Measurements from ENCODE around the gene GNAI1. TPM values are rescaled to one million over a fixed set of nuclear protein-coding genes. Genes with fewer than 3 reads are reported as not detected.
A peak's percentile ranks its signal among the peaks of the same experiment; 100 is the strongest.

The GNAI1 gene
- total RNA-seq, 2 experiments from 2014 or later, result 1.1 TPM; not detected in 1

DNA sequence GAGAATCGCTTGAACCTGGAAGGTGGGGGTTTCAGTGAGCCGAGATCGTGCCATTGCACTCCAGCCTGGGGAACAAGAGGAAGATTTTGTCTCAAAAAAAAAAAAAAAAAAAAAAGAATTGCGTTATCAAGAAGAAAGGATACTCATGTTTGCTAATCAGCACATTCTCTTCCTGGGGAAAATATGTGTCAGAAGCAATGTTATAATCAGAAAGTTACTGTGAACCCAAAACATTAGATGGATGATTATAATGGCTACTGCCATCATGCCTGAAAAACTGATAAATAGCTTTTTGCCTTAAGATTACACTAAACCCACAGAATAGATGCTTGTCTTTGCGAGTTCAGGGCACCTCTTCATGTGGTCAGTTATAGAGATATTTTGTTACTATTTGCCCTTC lies 24.3 kb upstream of the GNAI1 start:
- no peak for DNase-seq
- Mint-ChIP-seq H3K4me1 (peaks cover 4% of the 10 kb centered on the region), H3K27ac (no peak overlapping the region), H3K4me3 (no peak overlapping the region), H3K36me3 (no peaks in the 10 kb centered on the region), H3K27me3 (no peaks in the 10 kb centered on the region), H3K9me3 (ENCODE audit: low read depth) (no peaks in the 10 kb centered on the region)
- CTCF ChIA-PET, result interaction anchor here (0.7 kb wide), 1 partner anchor 405 kb away, joined by 3 read pairs; no protein-coding TSS in a partner anchor
- ATAC-seq, result no peak

DNA sequence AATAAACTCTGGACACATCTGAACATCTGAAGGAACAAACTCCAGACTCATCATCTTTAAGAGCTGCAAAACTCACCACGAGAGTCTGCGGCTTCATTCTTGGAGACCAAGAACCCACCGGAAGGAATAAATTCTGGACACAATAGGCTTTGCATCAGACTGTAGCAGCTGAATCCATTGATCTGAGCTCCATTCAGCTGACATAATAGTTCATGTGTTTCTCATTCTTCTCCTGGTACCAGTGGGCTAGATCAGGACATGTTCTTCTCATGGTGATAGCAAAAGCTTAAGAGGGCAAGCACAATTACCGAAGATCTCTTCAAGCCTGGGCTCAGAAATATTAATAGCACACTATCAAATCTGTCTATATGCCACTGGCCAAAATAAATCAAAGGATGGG lies 20.5 kb upstream of the GNAI1 start:
- DNase-seq (no peak), ATAC-seq (no peak)
- Mint-ChIP-seq H3K27ac (no peak overlapping the region), H3K4me3 (no peak overlapping the region), H3K36me3 (no peaks in the 10 kb centered on the region), H3K9me3 (ENCODE audit: low read depth) (no peaks in the 10 kb centered on the region), H3K27me3 (no peaks in the 10 kb centered on the region), H3K4me1 (no peaks in the 10 kb centered on the region)
- CTCF ChIA-PET, result no interaction called here

DNA sequence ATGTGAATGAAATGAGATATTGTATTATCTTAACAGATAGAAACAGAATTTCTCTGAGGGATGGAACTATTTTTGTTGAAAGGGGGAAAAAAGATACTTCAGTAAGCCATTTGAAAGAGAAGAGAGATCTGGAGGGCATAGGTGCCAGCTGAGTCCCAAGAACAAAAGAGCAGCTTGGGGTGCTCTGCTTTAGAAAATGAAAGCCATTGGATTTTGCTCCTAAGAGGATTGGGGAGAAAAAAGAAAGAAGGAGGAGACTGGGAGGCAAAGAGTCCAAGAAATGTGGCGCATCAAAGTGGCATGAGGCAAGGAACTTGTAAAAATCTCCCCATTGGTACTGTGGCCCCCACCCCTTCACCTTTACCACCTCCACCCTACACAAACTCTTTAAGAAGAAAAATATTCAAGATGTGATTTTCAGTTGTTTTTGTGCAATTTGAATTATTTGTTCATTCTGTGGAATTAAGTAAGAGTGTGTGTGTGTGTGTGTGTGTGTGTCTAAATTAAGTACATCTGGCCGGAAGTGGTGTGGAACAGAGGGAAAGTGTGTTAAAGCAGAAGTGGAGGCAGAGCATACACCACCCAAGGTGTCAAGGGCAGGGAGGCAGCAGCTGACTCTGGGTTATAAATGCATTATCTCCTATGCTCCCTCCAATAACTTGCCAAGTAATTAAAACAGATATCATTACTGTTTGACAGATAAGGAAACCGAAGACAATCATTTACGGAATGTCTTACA lies 9.9 kb upstream of the GNAI1 start:
- H3K4me1 Mint-ChIP-seq, result no peaks in the 10 kb centered on the region
- DNase-seq (no peak), ATAC-seq (no peak)
- H3K36me3 Mint-ChIP-seq, result no peaks in the 10 kb centered on the region
- CTCF ChIA-PET, result no interaction called here
- no peak overlapping the region for H3K4me3 Mint-ChIP-seq
- no peaks in the 10 kb centered on the region for H3K27me3 Mint-ChIP-seq
- H3K27ac Mint-ChIP-seq, result no peak overlapping the region
- no peaks in the 10 kb centered on the region for H3K9me3 Mint-ChIP-seq (ENCODE audit: low read depth)

DNA sequence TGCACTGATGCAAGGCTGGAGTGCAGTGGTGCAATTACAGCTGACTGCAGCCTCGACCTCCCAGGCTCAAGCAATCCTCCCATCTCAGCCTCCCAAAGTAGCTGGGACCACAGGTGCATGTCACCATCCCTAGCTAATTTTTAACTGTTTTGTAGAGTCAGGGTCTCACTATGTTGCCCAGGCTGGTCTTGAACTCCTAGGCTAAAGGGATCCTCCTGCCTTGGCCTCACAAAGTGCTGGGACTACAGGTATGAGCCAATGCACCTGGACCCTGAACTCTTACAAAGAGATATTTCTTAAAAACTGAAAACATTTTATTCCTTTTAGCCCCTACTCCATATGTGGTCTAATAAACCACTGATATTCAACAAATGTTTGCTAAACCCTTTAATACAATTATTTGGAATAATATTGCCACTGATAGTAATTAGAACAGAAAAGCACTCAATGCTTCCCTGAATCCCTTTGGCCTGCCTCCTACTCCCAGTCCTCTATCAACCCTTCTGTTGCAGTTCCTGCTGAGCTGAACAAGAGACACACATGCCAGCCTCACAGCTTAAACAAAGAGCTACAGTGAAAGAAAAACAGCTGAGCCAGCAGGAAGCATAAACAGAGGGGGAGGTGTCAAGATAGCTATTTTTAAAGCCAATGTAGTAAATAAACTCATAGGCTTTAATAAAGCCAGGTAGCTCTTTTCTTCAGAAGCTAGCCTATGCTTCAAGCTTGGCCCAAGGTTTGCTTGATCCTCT lies 7.0 kb upstream of the GNAI1 start:
- H3K27ac Mint-ChIP-seq, result no peak overlapping the region
- ATAC-seq, result no peak
- H3K27me3 Mint-ChIP-seq, result no peaks in the 10 kb centered on the region
- DNase-seq, result no peak
- H3K36me3 Mint-ChIP-seq, result no peaks in the 10 kb centered on the region
- CTCF ChIA-PET, result no interaction called here
- no peak overlapping the region for H3K4me3 Mint-ChIP-seq
- no peaks in the 10 kb centered on the region for H3K9me3 Mint-ChIP-seq (ENCODE audit: low read depth)
- no peaks in the 10 kb centered on the region for H3K4me1 Mint-ChIP-seq

DNA sequence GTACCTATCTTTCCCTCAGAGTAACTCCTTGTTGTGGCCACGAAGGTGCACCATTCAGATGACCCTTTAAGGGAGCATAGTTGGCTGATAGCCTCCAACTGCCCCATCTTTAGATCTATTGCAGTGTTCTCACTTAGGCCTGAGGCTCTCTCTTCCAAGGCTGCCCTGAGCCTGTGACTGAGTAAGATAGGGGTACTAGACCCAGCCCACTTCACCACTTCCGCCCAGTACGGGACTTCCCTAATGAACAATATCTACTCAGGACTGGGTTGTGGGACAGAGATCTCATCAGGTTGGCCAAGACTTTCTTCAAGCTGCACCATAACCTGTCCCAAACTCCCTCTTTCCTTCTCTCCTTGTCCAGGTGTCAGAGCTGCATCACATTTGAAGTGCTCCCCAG lies 5.7 kb upstream of the GNAI1 start:
- H3K4me3 Mint-ChIP-seq, result no peak overlapping the region
- no peak for ATAC-seq
- H3K27ac Mint-ChIP-seq, result no peak overlapping the region
- CTCF ChIA-PET, result no interaction called here
- no peaks in the 10 kb centered on the region for H3K4me1 Mint-ChIP-seq
- no peaks in the 10 kb centered on the region for H3K9me3 Mint-ChIP-seq (ENCODE audit: low read depth)
- peaks cover 1% of the 10 kb centered on the region for H3K36me3 Mint-ChIP-seq
- DNase-seq, result no peak
- peaks cover 11% of the 10 kb centered on the region for H3K27me3 Mint-ChIP-seq

DNA sequence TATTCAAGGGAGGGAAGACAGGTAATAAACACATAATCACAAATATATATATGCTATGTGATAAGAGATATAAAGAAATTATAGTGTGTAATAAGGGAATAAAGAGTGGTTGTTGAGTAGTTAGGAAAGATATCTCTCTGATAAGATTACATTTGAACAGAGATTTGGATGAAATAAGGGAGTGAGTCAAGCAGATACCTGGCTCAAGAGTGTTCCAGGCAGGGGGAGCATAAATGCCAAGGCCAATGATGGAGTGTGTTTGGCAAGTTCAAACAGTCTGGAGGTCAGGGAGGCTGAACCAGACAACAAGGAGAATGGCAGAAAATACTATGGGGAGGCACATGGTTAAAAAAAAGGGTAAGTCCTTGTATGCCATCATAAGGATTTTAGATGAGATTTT lies 4.8 kb upstream of the GNAI1 start:
- Mint-ChIP-seq H3K9me3 (ENCODE audit: low read depth) (no peaks in the 10 kb centered on the region), H3K27me3 (peaks cover 16% of the 10 kb centered on the region), H3K27ac (no peak overlapping the region), H3K4me3 (no peak overlapping the region), H3K4me1 (no peaks in the 10 kb centered on the region), H3K36me3 (peaks cover 4% of the 10 kb centered on the region)
- CTCF ChIA-PET, result no interaction called here
- DNase-seq, result no peak
- no peak for ATAC-seq

DNA sequence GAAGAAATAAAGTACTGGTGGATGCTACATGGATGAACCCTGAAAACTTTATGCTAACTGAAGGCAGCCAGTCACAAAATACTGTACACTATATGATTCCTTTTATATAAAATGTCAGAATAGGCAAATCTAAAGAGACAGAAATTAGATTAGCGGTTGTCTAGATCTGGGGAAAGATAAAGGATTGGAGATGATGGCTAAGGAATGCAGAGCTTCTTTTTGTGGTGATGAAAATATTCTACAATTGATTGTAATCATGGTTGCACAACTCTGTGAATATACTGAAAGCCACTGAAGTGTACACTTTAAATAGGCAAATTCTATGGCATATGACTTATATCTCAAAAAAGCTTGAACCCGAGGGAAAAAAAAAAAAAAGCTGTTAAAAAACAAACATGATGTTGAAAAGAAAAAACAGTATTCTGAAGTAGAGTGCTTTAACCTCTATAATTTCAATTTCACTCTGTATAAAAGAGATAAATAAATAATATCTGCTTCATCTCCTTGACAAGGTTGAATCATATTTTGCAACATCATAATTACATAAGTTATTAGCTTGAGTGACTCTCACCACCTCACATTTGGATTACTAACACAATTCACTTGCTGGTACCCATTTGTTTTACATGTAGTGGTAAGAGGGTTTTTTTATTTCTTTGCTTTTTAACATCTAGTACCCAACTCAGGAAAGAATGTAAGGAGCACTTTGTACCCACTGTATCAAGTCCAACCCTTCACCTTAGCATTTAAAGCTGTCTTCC lies 2.8 kb upstream of the GNAI1 start:
- Mint-ChIP-seq H3K27me3 (peaks cover 30% of the 10 kb centered on the region), H3K27ac (no peak overlapping the region), H3K36me3 (peaks cover 4% of the 10 kb centered on the region), H3K9me3 (ENCODE audit: low read depth) (peaks cover 2% of the 10 kb centered on the region), H3K4me3 (no peak overlapping the region), H3K4me1 (peaks cover 5% of the 10 kb centered on the region)
- DNase-seq (no peak), ATAC-seq (no peak)
- CTCF ChIA-PET, result no interaction called here

DNA sequence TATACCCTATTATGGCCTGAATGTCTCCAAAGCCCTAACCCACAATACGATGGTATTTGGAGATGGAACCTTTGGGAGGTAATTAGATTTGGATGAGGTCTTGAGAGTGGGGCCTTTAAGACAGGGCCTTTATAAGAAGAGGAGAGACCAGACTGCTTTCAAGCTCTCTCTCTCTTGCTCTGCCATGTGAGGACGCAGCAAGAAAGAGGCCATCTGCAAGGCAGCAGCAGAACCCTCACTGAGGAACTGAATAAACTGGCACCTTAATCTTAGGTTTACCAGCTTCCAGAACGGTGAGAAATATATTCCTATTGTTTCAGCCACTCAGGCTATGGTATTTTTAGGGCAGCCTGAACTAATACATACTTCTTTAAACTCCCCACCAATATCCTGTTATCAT lies 2.0 kb upstream of the GNAI1 start:
- ATAC-seq (no peak), DNase-seq (no peak)
- CTCF ChIA-PET, result no interaction called here
- Mint-ChIP-seq H3K36me3 (peaks cover 4% of the 10 kb centered on the region), H3K4me3 (no peak overlapping the region), H3K27ac (no peak overlapping the region), H3K4me1 (peaks cover 5% of the 10 kb centered on the region), H3K27me3 (peaks cover 33% of the 10 kb centered on the region), H3K9me3 (ENCODE audit: low read depth) (peaks cover 2% of the 10 kb centered on the region)

DNA sequence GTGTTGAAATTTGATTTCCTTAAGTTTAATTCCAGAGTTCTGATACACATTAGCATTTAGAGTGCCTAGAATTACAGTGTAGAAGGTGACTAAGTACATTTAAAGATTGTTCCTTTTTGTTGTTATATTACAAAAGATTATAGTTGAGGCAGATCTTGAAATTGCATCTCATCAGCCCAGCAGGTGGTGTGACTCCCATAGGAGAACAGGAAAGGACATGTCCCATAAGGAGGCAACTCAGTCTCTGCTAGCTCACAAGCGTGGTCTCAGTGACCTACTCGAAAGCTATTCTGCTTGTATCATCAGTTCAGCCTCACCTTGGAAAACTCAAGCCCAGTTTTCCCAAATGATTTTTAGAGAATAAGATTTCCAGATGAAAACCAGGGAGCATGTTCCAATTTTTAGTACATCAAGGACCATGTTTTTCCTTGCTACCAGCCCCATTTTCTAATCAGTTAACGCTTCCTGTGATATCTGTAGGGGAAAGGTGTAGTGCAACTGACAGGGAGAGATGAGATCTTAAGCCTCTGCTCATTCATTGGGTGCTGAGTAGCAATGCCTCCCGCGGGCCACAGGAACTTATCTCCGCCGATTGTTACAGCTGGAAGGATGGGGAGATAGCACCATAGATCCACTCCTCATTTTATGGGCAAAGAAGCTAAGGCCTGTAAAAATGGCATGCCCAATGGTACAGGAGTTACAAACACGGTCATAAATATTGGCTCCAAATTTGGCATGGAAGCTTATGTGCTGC lies 1.1 kb upstream of the GNAI1 start:
- Mint-ChIP-seq H3K4me3 (peak overlapping the region; percentile 11), H3K36me3 (peaks cover 4% of the 10 kb centered on the region), H3K4me1 (peaks cover 5% of the 10 kb centered on the region), H3K27ac (peak overlapping the region; percentile 47), H3K27me3 (peaks cover 36% of the 10 kb centered on the region), H3K9me3 (ENCODE audit: low read depth) (peaks cover 2% of the 10 kb centered on the region)
- DNase-seq (no peak), ATAC-seq (no peak)
- CTCF ChIA-PET, result no interaction called here

DNA sequence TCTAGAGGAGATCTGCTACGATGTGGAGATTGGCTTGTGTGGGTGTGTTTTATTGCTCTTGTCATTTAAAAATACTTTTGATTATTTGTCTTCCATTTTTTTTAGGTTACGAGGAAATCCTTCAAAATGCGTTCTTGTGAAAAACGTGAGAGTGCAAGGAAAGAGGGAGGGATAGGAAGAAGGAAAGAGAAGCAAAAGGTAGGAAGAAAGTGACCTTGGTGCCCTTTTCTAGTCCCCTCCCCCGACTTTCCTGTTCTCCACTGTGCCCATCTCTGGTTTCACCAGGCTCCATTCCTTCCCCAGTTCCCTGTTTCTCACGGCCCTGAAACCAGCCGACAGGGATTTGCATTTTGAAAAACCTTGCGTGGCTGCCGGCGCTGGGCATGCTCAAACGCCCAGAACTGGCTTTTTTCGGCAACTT lies 506 bp upstream of the GNAI1 start:
- Mint-ChIP-seq H3K27me3 (peaks cover 39% of the 10 kb centered on the region), H3K4me3 (peak overlapping the region; percentile 11), H3K36me3 (peaks cover 4% of the 10 kb centered on the region), H3K9me3 (ENCODE audit: low read depth) (peaks cover 2% of the 10 kb centered on the region), H3K27ac (peak overlapping the region; percentile 47), H3K4me1 (peaks cover 5% of the 10 kb centered on the region)
- CTCF ChIA-PET, result no interaction called here
- ATAC-seq (no peak), DNase-seq (no peak)

DNA sequence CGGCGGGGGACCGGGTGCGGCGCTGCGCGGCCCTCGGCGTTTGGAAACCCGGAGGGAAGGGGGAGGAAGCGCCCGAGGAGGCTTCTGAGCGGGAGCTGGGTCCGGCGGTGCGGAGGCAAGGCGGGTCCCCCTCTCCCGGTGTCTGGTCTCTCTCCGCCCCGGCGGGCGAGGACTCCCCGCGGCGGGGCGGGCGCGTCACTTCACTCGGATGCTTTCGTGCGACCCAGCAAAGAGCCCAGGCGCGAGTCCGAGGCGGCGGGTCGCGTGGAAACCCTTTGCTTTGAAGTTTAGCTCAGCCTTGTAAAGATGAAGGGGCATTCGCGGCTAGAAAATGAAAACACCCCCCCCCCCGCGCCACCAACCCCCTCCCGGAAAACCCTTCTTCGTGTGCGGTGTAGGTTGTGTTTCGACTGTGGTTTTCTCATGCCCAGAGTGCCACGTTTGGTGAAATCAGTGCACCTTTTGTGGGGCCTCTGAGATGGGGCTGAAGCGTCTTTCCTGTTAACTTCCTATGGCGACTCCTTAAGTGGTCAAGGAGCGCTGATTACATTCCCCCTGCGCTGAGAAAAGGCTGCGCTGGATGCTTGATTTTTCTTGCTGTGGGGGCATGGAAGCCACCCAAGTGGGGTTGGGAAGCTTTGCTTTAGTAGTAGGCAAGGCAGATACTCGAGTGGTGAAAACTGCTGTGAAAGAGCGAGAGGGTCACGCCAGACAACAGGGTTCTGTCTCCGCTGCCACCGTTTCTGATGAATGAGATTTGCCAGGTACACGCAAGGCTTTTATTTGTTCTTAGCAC lies 876 bp downstream of the GNAI1 start:
- H3K4me1 Mint-ChIP-seq, result peaks cover 5% of the 10 kb centered on the region
- ATAC-seq, result no peak
- peaks cover 4% of the 10 kb centered on the region for H3K36me3 Mint-ChIP-seq
- CTCF ChIA-PET, result no interaction called here
- no peak overlapping the region for H3K27ac Mint-ChIP-seq
- H3K4me3 Mint-ChIP-seq, result peak overlapping the region; percentile 16
- DNase-seq, result no peak
- H3K27me3 Mint-ChIP-seq, result peaks cover 39% of the 10 kb centered on the region
- H3K9me3 Mint-ChIP-seq (ENCODE audit: low read depth), result peaks cover 2% of the 10 kb centered on the region

DNA sequence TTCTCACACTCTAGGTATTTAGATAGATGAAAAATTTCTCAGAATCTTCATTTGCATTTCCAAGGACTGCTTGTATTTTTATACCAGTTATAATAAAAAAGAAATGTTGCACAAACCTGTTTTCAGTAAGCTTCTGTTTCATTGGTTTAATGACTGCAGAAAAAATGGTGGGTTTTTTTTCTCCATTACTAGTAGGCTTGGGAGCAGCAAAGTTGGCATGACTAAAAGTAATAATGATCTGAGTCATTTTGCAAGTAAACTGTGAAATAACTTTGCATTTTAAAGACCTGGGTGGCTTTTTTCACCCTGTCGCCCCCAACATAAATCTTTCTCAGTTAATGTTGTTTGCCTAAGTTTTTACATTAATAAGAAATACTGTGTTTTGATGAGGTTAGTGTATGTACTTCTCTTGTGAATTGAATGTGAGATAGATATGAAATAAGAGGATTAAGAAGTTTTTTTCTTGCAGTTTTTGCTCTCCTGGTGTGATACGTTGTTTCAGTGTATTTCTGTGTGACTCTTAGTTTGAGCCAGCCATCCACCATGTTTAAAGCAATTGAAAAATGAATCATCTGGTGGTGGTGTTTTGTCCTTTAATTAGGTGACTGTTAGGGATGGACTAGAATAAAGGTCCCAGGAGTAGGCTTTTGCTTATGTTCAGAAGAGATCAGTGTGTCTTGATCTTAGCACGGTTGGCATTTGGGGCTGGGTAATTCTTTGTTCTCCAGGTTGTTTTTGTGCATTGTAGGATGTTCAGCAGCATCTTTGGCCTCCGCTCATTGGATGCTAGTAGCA lies 1.8 kb downstream of the GNAI1 start:
- DNase-seq, result no peak
- H3K27me3 Mint-ChIP-seq, result peaks cover 39% of the 10 kb centered on the region
- ATAC-seq, result no peak
- H3K27ac Mint-ChIP-seq, result no peak overlapping the region
- H3K36me3 Mint-ChIP-seq, result peaks cover 4% of the 10 kb centered on the region
- peaks cover 2% of the 10 kb centered on the region for H3K9me3 Mint-ChIP-seq (ENCODE audit: low read depth)
- H3K4me3 Mint-ChIP-seq, result peak overlapping the region; percentile 16
- CTCF ChIA-PET, result no interaction called here
- H3K4me1 Mint-ChIP-seq, result peaks cover 5% of the 10 kb centered on the region
